ENCODE results near the gene RCN1.
A peak's percentile ranks its signal among the peaks of the same experiment; 100 is the strongest.
"Not testable (repeated sequence)": the region's sequence is repeated elsewhere in the genome, so short reads cannot be mapped to it uniquely, and the experiment has no call there.

The RCN1 gene

DNA sequence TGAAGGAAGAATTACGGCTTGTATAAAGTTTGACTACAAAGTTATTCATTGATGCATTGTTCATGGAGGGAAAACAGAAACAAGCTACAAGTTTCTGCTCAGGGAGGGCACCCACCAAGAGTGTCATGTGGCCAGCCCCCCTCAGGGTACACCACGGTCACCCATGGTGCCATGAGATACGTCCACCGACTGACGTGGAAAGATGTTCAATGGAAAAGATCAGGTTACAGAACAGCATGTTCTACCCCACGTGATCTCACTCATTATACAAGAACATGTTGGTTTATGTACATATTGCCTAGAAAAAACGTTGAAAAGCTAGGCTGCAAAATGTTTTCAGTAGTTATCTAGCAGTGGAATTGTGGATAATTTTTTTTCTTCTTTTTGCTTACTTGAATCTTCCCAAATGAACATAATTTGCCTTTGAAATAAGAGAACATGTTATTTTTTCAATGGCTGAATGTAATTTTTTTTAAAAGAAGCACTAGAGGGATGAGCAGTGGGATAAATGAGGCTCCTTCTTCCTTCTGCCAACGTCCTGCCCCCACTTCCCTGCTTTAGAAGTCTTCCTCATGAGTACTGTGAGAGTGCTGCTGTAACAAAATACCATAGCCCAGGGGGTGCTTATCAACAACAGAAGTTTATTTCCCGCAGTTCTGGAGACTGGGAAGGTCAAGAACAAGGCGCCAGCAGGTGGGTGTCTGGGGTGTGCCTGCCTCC lies 22.5 kb downstream of the RCN1 start:
- DNase-seq (ENCODE audit: low spot score), result no peak

DNA sequence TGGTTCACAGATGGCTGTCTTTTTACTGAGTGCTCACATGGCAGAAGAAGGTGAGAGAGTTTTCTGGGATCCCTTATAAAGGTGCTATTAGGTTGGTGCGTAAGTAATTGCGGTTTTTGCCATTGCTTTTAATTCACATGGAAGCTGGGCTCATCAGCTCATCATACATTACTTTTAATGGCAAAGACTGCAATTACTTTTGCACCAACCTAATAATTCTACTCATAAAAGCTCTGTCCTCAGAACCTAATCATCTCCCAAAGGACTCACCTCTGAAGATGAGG lies 23.0 kb downstream of the RCN1 start:
- no peak for DNase-seq (ENCODE audit: low spot score)

DNA sequence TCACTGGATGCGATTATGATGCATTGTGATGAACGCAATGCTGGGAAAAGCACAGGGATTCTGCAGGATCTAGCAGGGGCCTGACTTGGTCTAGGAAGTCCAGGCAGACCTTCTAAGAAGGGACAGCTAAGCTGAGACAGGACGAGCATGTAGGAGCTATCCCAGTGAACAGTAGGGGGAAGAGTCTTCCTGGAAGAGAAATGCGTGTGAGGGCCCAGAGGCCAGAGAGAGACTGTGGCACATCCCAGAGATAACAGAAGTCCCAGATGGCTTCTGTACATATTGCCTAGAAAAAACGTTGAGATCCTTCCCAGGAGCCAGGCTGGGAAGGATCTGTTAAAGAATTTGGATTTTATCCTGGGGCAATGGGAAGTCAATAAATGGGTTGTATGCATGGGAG lies 24.6 kb downstream of the RCN1 start:
- DNase-seq (ENCODE audit: low spot score), result no peak

GRCh38 chr11:32116668-32117067 lies 25.8 kb downstream of the RCN1 start:
- DNase-seq (ENCODE audit: low spot score), result no peak

- no peak for DNase-seq (ENCODE audit: low spot score)
Observed at GRCh38 chr11:32118025-32118974, 27.4 kb downstream of the RCN1 start.

- not testable (repeated sequence) for DNase-seq (ENCODE audit: low spot score)
Observed at GRCh38 chr11:32119139-32119538, 28.3 kb downstream of the RCN1 start.

GRCh38 chr11:32121012-32121411 lies 30.1 kb downstream of the RCN1 start:
- no peak for DNase-seq (ENCODE audit: low spot score)

DNA sequence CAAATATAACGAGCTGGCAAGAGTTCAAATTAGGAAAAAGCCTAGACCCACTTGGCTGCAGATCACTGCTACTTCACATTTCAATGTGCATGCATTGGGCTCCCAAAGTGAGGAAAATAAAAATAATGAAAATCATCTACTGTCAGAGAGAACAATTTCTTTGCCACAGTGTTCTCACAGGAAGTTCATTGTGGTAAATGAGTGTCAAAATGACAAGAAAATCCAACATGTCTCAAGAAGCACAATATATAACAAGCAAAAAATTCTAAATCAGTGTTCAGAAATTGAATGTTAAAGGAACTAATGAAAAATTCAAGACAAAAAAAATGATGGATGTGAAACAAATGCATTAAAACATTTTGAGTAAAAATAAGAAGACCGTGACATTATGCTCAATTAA lies 31.3 kb downstream of the RCN1 start:
- no peak for DNase-seq (ENCODE audit: low spot score)

DNA sequence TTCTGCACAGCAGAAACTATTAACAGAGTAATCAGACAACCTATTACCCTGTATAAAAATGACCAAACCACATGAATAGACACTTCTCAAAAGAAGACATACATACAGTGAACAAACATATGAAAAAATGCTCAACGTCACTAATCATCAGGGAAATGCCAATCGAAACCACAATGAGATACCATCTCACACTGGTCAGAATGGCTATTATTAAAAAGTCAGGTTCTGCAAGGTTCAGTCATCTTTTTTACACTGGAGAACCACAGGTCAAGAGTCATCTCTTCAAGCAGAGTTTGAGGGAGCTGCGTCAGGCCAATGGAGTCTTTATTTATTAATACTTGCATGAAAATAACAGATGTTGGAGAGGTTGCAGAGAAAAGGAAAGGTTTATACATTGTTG lies 40.4 kb downstream of the RCN1 start:
- DNase-seq (ENCODE audit: low spot score), result no peak

DNA sequence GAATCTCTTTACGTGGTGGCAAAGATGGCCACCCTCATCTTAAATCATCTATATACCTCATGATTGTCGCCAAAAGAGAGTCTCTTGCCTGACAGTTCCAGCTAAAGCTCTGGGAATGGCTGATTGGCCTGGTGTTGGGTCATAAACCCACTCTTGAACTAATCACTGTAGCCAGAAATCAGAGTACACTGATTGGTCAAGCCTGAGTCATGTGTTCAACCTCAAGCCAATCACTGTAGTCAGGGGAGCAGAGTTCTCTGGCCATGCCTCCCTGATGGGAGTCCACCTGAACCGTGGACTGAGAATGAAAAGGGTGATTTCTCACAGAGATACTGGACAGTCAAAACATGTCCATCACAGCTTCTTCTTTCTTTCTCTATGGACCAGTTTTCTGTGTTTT lies 45.8 kb downstream of the RCN1 start:
- DNase-seq (ENCODE audit: low spot score), result no peak

- no peak for DNase-seq (ENCODE audit: low spot score)
Observed at GRCh38 chr11:32137263-32137662, 46.4 kb downstream of the RCN1 start.

DNA sequence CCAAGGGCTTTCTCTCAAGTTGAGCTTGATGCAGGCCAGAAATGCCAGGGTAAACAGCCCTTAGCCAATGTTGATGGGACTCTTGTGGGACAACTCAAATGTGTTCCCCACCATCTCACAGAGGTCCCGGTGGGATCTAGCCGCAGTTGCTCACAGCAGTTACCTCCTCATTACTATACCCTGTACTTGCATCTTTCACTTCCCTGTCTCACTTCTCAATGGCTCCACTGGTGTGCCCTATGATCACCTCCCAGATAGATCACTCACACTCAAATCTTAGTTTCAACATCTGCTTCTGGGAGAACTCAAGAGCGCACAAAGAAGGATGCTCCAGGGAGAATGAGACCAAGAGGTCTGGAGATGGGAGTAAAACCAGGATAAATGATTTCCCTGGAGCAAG lies 47.0 kb downstream of the RCN1 start:
- no peak for DNase-seq (ENCODE audit: low spot score)

DNA sequence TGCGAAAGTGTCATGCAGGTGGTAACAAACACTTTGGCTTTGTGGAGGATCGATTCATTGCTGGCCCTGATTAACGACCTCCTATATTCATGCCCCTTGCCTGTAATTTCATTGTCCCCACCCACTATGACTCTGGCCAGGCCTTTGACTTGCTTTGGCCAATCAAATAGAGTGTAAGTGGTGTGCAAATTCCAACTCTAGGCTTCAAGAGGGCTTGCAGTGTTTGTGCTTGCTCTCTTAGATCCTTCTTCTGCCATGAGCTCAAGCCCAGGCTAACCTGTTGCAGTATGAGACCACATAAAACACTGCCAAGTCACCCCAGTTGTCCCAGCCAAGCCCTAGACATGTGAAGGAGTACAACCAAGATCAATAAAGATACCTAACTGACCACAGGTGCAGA lies 48.0 kb downstream of the RCN1 start:
- no peak for DNase-seq (ENCODE audit: low spot score)

DNA sequence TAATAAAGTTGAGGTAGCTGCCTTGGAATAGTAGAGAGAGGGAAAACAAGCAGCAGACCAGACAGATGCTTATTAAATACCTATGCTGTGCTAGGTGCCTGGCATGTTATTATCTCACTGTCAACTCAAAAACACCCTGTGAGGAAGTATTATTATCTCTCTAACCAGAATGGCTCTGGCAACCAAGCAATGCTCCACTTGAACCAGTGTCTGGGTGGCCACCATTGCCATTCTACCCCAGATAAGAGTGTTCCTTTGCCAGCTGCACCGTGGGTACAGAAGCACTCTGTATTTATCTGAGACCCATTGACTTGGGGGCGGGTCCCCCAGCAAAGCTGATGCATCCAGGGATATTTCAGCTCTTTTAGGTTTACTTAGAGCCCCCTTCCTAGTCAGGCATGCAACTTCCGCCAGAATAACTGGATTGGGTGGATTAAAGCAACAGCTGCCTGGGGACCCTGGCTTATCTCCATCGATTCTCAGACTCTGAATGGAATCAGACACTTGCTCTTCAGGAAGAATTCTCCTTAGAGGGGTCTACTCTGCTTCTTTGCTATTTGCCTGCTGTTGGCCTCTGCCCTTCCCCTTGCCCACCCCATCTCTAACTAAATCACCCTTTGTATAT lies 49.1 kb downstream of the RCN1 start:
- no peak for DNase-seq (ENCODE audit: low spot score)

DNA sequence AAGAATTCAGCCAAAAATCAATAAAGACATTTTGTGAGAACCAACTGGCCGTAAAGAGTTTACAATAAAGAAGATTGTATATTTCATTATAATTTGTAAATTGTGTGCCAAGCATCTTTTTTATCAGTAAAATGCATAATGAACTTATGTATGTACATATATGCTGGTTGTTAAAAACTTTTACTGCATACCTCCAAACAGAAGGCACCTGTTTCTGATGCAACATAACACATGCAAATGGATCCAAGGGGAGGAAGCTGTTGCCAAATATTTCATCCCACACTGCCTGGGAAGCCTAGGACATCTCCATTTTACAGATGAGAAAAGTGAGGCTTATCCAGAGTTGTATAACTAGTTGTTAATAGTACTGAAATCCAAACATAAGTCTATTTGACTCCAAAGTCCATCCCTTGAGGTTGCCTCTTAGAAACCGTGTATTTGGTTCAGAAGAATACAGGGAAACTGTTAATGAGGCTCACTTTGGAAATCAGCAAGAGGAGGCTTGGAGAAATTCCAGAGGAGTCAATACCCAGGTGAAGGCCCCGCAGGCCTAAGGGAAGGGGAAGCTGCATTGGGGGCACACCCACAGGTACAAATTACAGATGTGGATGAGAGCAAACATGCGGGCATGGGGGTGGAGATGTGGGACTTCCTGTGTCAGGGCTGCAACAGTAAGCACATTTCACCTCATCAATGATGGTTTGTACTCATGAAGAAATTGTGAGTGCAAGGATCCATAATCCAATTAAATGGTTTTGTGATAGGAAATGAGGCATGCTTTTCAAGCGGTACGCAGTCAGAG lies 51.1 kb downstream of the RCN1 start:
- DNase-seq (ENCODE audit: low spot score), result peak; percentile 20

- no peak for DNase-seq (ENCODE audit: low spot score)
Observed at GRCh38 chr11:32143378-32143777, 52.5 kb downstream of the RCN1 start.

- no peak for DNase-seq (ENCODE audit: low spot score)
Observed at GRCh38 chr11:32145282-32145681, 54.4 kb downstream of the RCN1 start.

DNA sequence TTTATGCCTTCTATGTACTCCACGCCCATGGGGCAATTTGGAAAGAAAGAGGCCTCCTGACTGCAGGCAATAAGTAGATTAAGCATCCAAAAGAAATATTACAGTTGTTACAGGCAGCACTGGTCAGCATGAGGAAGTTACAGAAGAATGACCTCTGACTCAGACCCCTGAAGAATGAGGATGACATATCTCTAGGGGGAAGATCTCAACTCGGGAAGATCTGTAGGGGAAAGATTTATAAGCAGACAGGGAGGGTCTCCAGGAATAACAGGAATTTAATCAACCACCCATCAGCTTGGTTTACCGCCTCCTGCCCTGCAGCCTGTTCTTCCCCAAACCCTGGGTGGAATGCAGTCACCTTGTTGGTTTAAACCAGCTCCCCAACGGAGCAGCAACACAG lies 58.0 kb downstream of the RCN1 start:
- DNase-seq (ENCODE audit: low spot score), result no peak

- DNase-seq (ENCODE audit: low spot score), result no peak
Observed at GRCh38 chr11:32149748-32150147, 58.9 kb downstream of the RCN1 start.

DNA sequence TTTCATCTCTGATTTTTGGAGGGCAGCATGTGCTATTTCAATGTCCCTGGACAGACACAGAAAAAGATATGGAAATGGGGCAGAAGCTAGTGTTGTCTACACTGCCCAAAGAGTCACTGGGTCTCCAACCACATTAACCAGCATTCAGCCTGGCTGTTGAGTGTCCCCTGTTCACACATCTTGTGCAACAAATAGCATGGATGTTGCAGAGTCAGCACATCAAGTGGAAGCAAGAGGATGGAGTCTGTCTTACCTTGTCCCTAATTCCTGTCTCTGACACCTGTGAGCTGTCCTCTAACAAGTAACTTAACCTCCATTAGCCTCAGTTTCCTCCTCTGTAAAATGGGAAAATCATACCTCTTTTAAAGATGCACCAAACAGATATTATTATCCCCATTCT lies 60.2 kb downstream of the RCN1 start:
- DNase-seq (ENCODE audit: low spot score), result no peak

DNA sequence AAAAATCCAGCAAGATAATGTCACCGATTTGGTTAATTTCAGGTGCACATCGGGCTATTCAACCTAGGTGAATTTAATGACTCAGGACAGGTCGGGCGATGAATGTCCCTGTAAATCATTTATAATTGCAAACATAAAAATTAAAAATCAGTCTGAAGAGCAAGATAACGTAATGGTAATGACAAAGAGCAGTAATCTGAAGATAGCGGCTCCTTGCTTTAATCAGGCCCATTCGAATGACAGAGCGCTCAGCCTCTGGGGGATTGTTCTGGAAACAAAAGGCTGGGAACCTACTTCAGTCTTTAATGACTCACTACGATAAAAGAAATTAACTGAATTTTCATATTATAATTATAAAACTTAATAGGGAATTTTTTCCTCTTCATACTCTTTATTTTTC lies 61.3 kb downstream of the RCN1 start:
- no peak for DNase-seq (ENCODE audit: low spot score)

GRCh38 chr11:32152821-32153220 lies 61.9 kb downstream of the RCN1 start:
- DNase-seq (ENCODE audit: low spot score), result no peak
